ENCODE measurements around the gene FAH. TPM values are rescaled to one million over a fixed set of nuclear protein-coding genes. Genes with fewer than 3 reads are reported as not detected.

FAH gene
- total and polyA plus RNA-seq, 2 experiments from 2014 or later: 16.3 to 20.3 TPM

- Mint-ChIP-seq H3K36me3 (ENCODE audit: low read depth) (peaks cover 35% of the 10 kb centered on the region), H3K27me3 (ENCODE audit: insufficient read depth, low read depth, poor library complexity) (peaks cover 3% of the 10 kb centered on the region), H3K4me3 (no peak overlapping the region), H3K27ac (no peak overlapping the region), H3K4me1 (no peaks in the 10 kb centered on the region; the same call in 2 of the 3 replicates), H3K9me3 (peaks cover 2% of the 10 kb centered on the region; the same call in 1 of the 3 replicates)
- H3K4me1 ChIP-seq (ENCODE audit: insufficient read depth): no peaks in the 10 kb centered on the region
- H4K20me1 ChIP-seq (replicated peaks; ENCODE audit: insufficient read depth): no peaks in the 10 kb centered on the region; the same call in 1 of the 2 replicates
- no peak overlapping the region for H3K4me3 ChIP-seq
- DNase-seq (ENCODE audit: low spot score) (peak; percentile 87), ATAC-seq (peak; percentile 98)
- H3K4me2 ChIP-seq: no peak overlapping the region
- H3K9me2 ChIP-seq (ENCODE audit: insufficient read depth): no peaks in the 10 kb centered on the region
- no peaks in the 10 kb centered on the region for H3K36me3 ChIP-seq (ENCODE audit: insufficient read depth)
- H3F3A ChIP-seq (replicated peaks; ENCODE audit: low read depth): no peaks in the 10 kb centered on the region
- no peak for TF ChIP-seq POLR2AphosphoS5 (IDR thresholded peaks at IDR 0.05; ENCODE audit: low read depth)
- TF ChIP-seq, protein P1, sequence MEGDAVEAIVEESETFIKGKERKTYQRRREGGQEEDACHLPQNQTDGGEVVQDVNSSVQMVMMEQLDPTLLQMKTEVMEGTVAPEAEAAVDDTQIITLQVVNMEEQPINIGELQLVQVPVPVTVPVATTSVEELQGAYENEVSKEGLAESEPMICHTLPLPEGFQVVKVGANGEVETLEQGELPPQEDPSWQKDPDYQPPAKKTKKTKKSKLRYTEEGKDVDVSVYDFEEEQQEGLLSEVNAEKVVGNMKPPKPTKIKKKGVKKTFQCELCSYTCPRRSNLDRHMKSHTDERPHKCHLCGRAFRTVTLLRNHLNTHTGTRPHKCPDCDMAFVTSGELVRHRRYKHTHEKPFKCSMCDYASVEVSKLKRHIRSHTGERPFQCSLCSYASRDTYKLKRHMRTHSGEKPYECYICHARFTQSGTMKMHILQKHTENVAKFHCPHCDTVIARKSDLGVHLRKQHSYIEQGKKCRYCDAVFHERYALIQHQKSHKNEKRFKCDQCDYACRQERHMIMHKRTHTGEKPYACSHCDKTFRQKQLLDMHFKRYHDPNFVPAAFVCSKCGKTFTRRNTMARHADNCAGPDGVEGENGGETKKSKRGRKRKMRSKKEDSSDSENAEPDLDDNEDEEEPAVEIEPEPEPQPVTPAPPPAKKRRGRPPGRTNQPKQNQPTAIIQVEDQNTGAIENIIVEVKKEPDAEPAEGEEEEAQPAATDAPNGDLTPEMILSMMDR (conservative IDR thresholded peaks at IDR 0.05; ENCODE audit: low read depth in 2 of 2): peak; percentile 72 to 90
- H3K27ac ChIP-seq (ENCODE audit: low read depth): no peak overlapping the region
- no peak overlapping the region for H2AFZ ChIP-seq
- no peaks in the 10 kb centered on the region for H3K27me3 ChIP-seq (ENCODE audit: insufficient read depth)
- H3K79me2 ChIP-seq (replicated peaks; ENCODE audit: insufficient read depth): no peaks in the 10 kb centered on the region
These were observed 20.4 kb downstream of the FAH start for GRCh38 chr15:80173022-80173759.

DNA sequence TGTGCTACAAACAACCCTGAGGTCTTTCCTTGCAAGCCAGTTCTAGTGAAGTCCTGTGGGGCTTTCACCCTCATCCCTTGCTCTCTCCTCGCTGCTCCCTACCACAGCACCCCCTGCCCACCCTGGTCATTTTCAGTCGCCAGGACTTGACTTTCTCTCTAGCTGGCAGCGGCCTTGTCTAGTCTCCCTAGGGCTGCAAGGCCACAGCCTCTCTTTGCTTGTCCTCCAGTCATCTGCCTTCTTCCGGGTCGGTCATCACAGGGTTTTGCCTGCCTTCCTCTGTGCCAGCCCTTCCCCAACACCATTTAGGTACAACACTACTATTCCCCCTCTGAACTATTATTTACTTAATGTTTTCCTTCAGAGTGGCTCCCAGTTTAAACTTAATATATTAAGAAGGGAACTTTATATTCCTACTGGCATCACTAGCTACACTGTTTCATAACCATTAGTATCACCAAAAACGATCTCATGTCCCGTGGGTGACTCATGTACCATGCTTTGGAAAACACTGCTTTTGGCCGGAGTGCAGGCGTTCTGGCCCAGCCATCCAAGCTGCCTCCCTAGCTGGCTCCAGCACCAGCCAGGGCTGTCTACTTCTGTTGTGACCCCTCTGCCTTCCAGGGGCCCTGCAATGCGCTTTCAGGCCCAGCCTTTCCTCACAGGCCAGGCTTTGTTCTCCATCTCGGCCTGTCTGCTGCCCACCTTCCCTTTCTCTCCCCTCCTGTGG, 21.4 kb downstream of the FAH start:
- no peak overlapping the region for H3K4me2 ChIP-seq
- no peak overlapping the region for H3K27ac Mint-ChIP-seq

More for the DNA sequence above, 21.4 kb downstream of the FAH start:
- Histone ChIP-seq H3K27me3 (ENCODE audit: insufficient read depth) (no peaks in the 10 kb centered on the region), H3K9me2 (ENCODE audit: insufficient read depth) (no peaks in the 10 kb centered on the region), H3K79me2 (replicated peaks; ENCODE audit: insufficient read depth) (no peaks in the 10 kb centered on the region), H3K36me3 (ENCODE audit: insufficient read depth) (no peaks in the 10 kb centered on the region), H3K4me1 (ENCODE audit: insufficient read depth) (no peaks in the 10 kb centered on the region), H3K4me3 (no peak overlapping the region), H3K27ac (ENCODE audit: low read depth) (no peak overlapping the region), H3F3A (replicated peaks; ENCODE audit: low read depth) (no peaks in the 10 kb centered on the region), H4K20me1 (replicated peaks; ENCODE audit: insufficient read depth) (no peaks in the 10 kb centered on the region; the same call in 1 of the 2 replicates), H2AFZ (no peak overlapping the region)
- DNase-seq (ENCODE audit: low spot score) (no peak), ATAC-seq (no peak)
- Mint-ChIP-seq H3K4me3 (no peak overlapping the region), H3K9me3 (peaks cover 2% of the 10 kb centered on the region; the same call in 1 of the 3 replicates), H3K27me3 (ENCODE audit: insufficient read depth, low read depth, poor library complexity) (peaks cover 3% of the 10 kb centered on the region), H3K36me3 (ENCODE audit: low read depth) (peaks cover 36% of the 10 kb centered on the region), H3K4me1 (no peaks in the 10 kb centered on the region; the same call in 2 of the 3 replicates)
- TF ChIP-seq POLR2AphosphoS5 (IDR thresholded peaks at IDR 0.05; ENCODE audit: low read depth): no peak
- TF ChIP-seq REST (IDR thresholded peaks at IDR 0.05; ENCODE audit: unreplicated experiment): no peak
- no peak for TF ChIP-seq ETS1 (IDR thresholded peaks at IDR 0.05)
- no peak for TF ChIP-seq JUNB (IDR thresholded peaks at IDR 0.05; ENCODE audit: unreplicated experiment)
- TF ChIP-seq ZNF114 (CRISPR knock-in tag; IDR thresholded peaks at IDR 0.05): no peak
- no peak for TF ChIP-seq EZH2phosphoT487 (IDR thresholded peaks at IDR 0.05; ENCODE audit: unreplicated experiment)
- TF ChIP-seq STAT1 (IDR thresholded peaks at IDR 0.05; ENCODE audit: unreplicated experiment): no peak
- TF ChIP-seq, protein P1 (conservative IDR thresholded peaks at IDR 0.05; ENCODE audit: low read depth in 2 of 2): no peak
- no peak for TF ChIP-seq NANOG (IDR thresholded peaks at IDR 0.05; ENCODE audit: borderline replicate concordance)
- TF ChIP-seq EZH2 (IDR thresholded peaks at IDR 0.05; ENCODE audit: low read depth, unreplicated experiment): no peak
- TF ChIP-seq ZNF331 (CRISPR knock-in tag; IDR thresholded peaks at IDR 0.05; ENCODE audit: low read depth): no peak
